HEK293T (cell line): ENCODE measurements around the gene CTSE.

Source experiments
- ELF4 ChIP-seq: fragments of 450-650 bp; IDR thresholded peaks from 2 replicates; pipeline ENCODE4 v1.6.1; 2017; ENCODE audit warnings: antibody characterized with exemption
- FOXM1 ChIP-seq: fragments of 450-650 bp; IDR thresholded peaks from 2 replicates; pipeline ENCODE4 v1.6.1; 2017; ENCODE audit warnings: mild to moderate bottlenecking, borderline replicate concordance
- SP1 ChIP-seq: fragments of 450-650 bp; IDR thresholded peaks from 2 replicates; pipeline ENCODE4 v1.6.1; 2017
- SUZ12 ChIP-seq: fragments of 450-650 bp; IDR thresholded peaks from 2 replicates; pipeline ENCODE4 v1.6.1; 2016; ENCODE audit warnings: mild to moderate bottlenecking
- TARDBP ChIP-seq: fragments of 450-650 bp; IDR thresholded peaks from 2 replicates; pipeline ENCODE4 v1.6.1; 2016

DNA sequence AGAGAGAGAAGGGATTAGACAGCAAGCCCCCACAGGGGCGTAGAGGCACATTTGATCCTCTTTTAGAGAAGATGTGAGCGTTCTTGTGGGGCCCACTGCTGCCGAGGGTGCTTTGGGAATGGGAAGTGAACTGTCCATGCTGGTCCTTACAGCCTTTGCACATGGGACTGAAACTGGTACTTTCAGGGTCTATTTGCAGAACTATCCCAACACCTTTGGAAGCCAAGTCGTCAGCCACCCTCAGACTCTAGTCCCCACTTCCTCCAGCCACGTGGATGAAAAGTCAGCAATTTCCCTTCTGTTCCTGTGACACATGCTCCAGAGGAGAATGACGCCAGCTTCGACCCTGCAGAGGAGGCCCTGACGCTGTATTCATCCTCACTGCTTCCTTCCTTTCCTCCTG is 17.9 kb downstream of the CTSE start:
- TF ChIP-seq TARDBP (no peak), FOXM1 (no peak), SUZ12 (no peak), ELF4 (no peak), SP1 (no peak)
